K562 (cell line): Measurements from ENCODE around the gene MTO1. TPM values are rescaled to one million over a fixed set of nuclear protein-coding genes. Genes with fewer than 3 reads are reported as not detected.

Experiments used
- BRCA1 ChIP-seq, 2 experiments: fragments of 450-650 bp in 1 of 2; sonication (generic) in 1 of 2; formaldehyde crosslinking in 1 of 2; IDR thresholded peaks; 2 replicates each; pipeline versions ENCODE4 v1.5.0 to v1.6.1; 2017 to 2020; ENCODE audit warnings: mild to moderate bottlenecking in 1 of 2, missing genetic modification reagents in 1 of 2
- CCNT2 ChIP-seq: IDR thresholded peaks from 2 replicates; pipeline ENCODE4 v1.6.1; 2011; ENCODE audit warnings: borderline replicate concordance, low read depth, mild to moderate bottlenecking, moderate library complexity, mixed read lengths, low read length; ENCODE audit not compliant: insufficient read length; ENCODE audit errors: extremely low read depth
- CHCHD3 ChIP-seq: fragments of 250-450 bp; sonication (Bioruptor Pico); IDR thresholded peaks from 2 replicates; pipeline ENCODE4 v2.1.2; 2022; ENCODE audit warnings: mild to moderate bottlenecking
- CTCF ChIP-seq, 3 experiments: IDR thresholded peaks in 2 of 3; conservative IDR thresholded peaks in 1 of 3; 2 replicates each; pipeline ENCODE4 v1.5.1; 2011 to 2012; ENCODE audit warnings: low read length in 3 of 3, mild to moderate bottlenecking in 3 of 3, control low read depth in 2 of 3, improper control_type of control experiment in 1 of 3, inconsistent platforms in 1 of 3, low read depth in 1 of 3, mixed read lengths in 1 of 3, moderate library complexity in 1 of 3; ENCODE audit not compliant: insufficient read depth in 2 of 3
- DNMT1 ChIP-seq: fragments of 450-650 bp; IDR thresholded peaks from 2 replicates; pipeline ENCODE4 v1.6.1; 2016; ENCODE audit warnings: antibody characterized with exemption, mild to moderate bottlenecking
- MAZ ChIP-seq, 2 experiments: fragments of 450-650 bp in 1 of 2; sonication (generic) in 1 of 2; formaldehyde crosslinking; IDR thresholded peaks in 1 of 2; conservative IDR thresholded peaks in 1 of 2; 2 replicates each; pipeline versions ENCODE4 v1.4.0 to v1.5.0; 2020; ENCODE audit warnings: mild to moderate bottlenecking in 1 of 2, missing genetic modification reagents in 1 of 2
- MBD1 ChIP-seq: fragments of 250-450 bp; sonication (Bioruptor Pico); IDR thresholded peaks from 2 replicates; pipeline ENCODE4 v1.8.0; 2022; ENCODE audit warnings: inconsistent platforms
- NCOA2 ChIP-seq, 2 experiments: fragments of 450-650 bp; IDR thresholded peaks; 2 replicates each; pipeline ENCODE4 v1.6.1; 2018; ENCODE audit warnings: mild to moderate bottlenecking in 2 of 2, moderate library complexity in 1 of 2; ENCODE audit not compliant: partially characterized antibody in 2 of 2
- NONO ChIP-seq, 2 experiments: fragments of 200-400 bp in 1 of 2; fragments of 450-650 bp in 1 of 2; formaldehyde crosslinking in 1 of 2; IDR thresholded peaks; 2 replicates each; pipeline ENCODE4 v1.6.1; 2017; ENCODE audit warnings: low read depth in 2 of 2, mild to moderate bottlenecking in 2 of 2, moderate library complexity in 2 of 2, low read length in 1 of 2
- POLR2AphosphoS5 ChIP-seq: IDR thresholded peaks from 2 replicates; pipeline ENCODE4 v1.6.1; 2011; ENCODE audit warnings: mild to moderate bottlenecking, low read depth, low read length, moderate library complexity; ENCODE audit not compliant: control insufficient read depth, insufficient read depth
- POLR2G ChIP-seq: fragments of 200-400 bp; formaldehyde crosslinking; IDR thresholded peaks from 2 replicates; pipeline ENCODE4 v1.6.1; 2017; ENCODE audit warnings: low read depth, mild to moderate bottlenecking, antibody characterized with exemption, low read length, moderate library complexity
- RBM15 ChIP-seq: fragments of 200-400 bp; formaldehyde crosslinking; IDR thresholded peaks from 2 replicates; pipeline ENCODE4 v1.6.1; 2018; ENCODE audit warnings: mild to moderate bottlenecking, low read length, moderate library complexity; ENCODE audit not compliant: insufficient read depth
- SLC30A9 ChIP-seq: fragments of 250-450 bp; sonication (Bioruptor Pico); IDR thresholded peaks from 2 replicates; pipeline ENCODE4 v1.8.0; 2022; ENCODE audit warnings: mild to moderate bottlenecking, moderate library complexity
- SRF ChIP-seq, 2 experiments: fragments of 250-450, 450-650 bp in 1 of 2; sonication (Bioruptor Pico) in 1 of 2; sonication (generic) in 1 of 2; formaldehyde crosslinking; IDR thresholded peaks; 2 replicates each; pipeline versions ENCODE4 v1.5.0 to v1.5.1; 2020 to 2022; ENCODE audit warnings: mild to moderate bottlenecking in 1 of 2, missing genetic modification reagents in 1 of 2
- SUPT5H ChIP-seq: fragments of 450-650 bp; IDR thresholded peaks from 2 replicates; pipeline ENCODE4 v1.6.1; 2016
- TCF3 ChIP-seq: sonication (generic); formaldehyde crosslinking; IDR thresholded peaks from 2 replicates; pipeline ENCODE4 v1.4.0; 2020; ENCODE audit warnings: mild to moderate bottlenecking, missing genetic modification reagents
- TRIM25 ChIP-seq: fragments of 450-650 bp; IDR thresholded peaks from 2 replicates; pipeline ENCODE4 v1.7.0; 2016; ENCODE audit warnings: borderline replicate concordance
- ZC3H4 ChIP-seq: sonication (generic); formaldehyde crosslinking; IDR thresholded peaks from 2 replicates; pipeline ENCODE4 v1.9.0; 2021; ENCODE audit warnings: missing genetic modification reagents, borderline replicate concordance
- ZNF398 ChIP-seq: fragments of 250-450 bp; sonication (Bioruptor Pico); IDR thresholded peaks from 2 replicates; pipeline ENCODE4 v1.8.0; 2021; ENCODE audit warnings: moderate library complexity, mild to moderate bottlenecking, inconsistent platforms
- polyA plus RNA-seq, 8 experiments: library from polyadenylated mRNA; depleted of rRNA in 4 of 8; stranded (reverse) in 5 of 8; unstranded in 3 of 8; fragments of >200 nt; fragmentation: Nextera tagmentation in 2 of 8; fragmentation: Illumina TruSeq in 1 of 8; extraction: Ambion mirVana in 2 of 8; extraction: Trizol in 1 of 8; gene quantifications; 2 replicates each; pipeline versions ENCODE4 v1.2.1 to v1.2.3, GENCODE V29; 2011 to 2014; ENCODE audit warnings: inconsistent platforms in 1 of 8, missing spikeins in 1 of 8
- total RNA-seq, 7 experiments: library from RNA; depleted of rRNA in 6 of 7; stranded (reverse); fragments of >200 nt in 6 of 7; fragmentation: Illumina TruSeq in 2 of 7; extraction: Trizol in 2 of 7; gene quantifications; 2 replicates each; pipeline versions ENCODE4 v1.2.1 to v1.2.3, GENCODE V29; 2011 to 2021; ENCODE audit warnings: low replicate concordance in 1 of 7

MTO1 gene
- total and polyA plus RNA-seq, 9 of the 15 experiments (the other 6 are each of a cell fraction or from before 2014, with no cell fraction given): 33.4 to 62.3 (median 50.6) TPM

- TF ChIP-seq BRCA1 (IDR thresholded peaks at IDR 0.05) (no peak), BRCA1 (CRISPR knock-in tag; IDR thresholded peaks at IDR 0.05) (no peak), TRIM25 (no peak), ZNF398 (no peak), MAZ (CRISPR knock-in tag; conservative IDR thresholded peaks at IDR 0.05 in 1 of 2, IDR thresholded peaks at IDR 0.05 in 1 of 2) (peak in 1 of 2 experiments; percentile 86), SRF (CRISPR knock-in tag; IDR thresholded peaks at IDR 0.05) (peak in 1 of 2 experiments; percentile 73; a peak in 1 of 4 replicates), MBD1 (CRISPR knock-in tag) (no peak), SUPT5H (peak; percentile 88), DNMT1 (no peak), CHCHD3 (CRISPR knock-in tag) (no peak), CCNT2 (peak; percentile 82), SLC30A9 (CRISPR knock-in tag) (no peak), RBM15 (no peak), POLR2AphosphoS5 (peak; percentile 83), NONO (IDR thresholded peaks at IDR 0.05; ENCODE audit: low read depth in 2 of 2, low read length in 1 of 2) (peak in 1 of 2 experiments; percentile 51; a peak in 1 of 4 replicates), NCOA2 (IDR thresholded peaks at IDR 0.05; ENCODE audit: partially characterized antibody in 2 of 2) (no peak), ZC3H4 (no peak), TCF3 (CRISPR knock-in tag) (peak; percentile 41; the same call in 1 of the 2 replicates), POLR2G (peak; percentile 98), CTCF (IDR thresholded peaks at IDR 0.05 in 2 of 3, conservative IDR thresholded peaks at IDR 0.05 in 1 of 3; ENCODE audit: insufficient read depth in 2 of 3, low read depth in 1 of 3, low read length in 3 of 3) (peak in 1 of 3 experiments; percentile 0; a peak in 1 of 6 replicates)
These were observed 62.0 kb downstream of the MTO1 start (continued) for GRCh38 chr6:73523434-73524123.
